HG02870 (cell line): ENCODE data around the gene CCDC51.
"Not testable (repeated sequence)": the region's sequence is repeated elsewhere in the genome, so short reads cannot be mapped to it uniquely, and the experiment has no call there.

Experiments used
- ATAC-seq: cut with Tn5 transposase; IDR thresholded peaks from one replicate; pipeline ENCODE4 v1.9.1; 2021; ENCODE audit warnings: mild to moderate bottlenecking, moderate library complexity; ENCODE audit not compliant: unreplicated experiment

The CCDC51 gene

DNA sequence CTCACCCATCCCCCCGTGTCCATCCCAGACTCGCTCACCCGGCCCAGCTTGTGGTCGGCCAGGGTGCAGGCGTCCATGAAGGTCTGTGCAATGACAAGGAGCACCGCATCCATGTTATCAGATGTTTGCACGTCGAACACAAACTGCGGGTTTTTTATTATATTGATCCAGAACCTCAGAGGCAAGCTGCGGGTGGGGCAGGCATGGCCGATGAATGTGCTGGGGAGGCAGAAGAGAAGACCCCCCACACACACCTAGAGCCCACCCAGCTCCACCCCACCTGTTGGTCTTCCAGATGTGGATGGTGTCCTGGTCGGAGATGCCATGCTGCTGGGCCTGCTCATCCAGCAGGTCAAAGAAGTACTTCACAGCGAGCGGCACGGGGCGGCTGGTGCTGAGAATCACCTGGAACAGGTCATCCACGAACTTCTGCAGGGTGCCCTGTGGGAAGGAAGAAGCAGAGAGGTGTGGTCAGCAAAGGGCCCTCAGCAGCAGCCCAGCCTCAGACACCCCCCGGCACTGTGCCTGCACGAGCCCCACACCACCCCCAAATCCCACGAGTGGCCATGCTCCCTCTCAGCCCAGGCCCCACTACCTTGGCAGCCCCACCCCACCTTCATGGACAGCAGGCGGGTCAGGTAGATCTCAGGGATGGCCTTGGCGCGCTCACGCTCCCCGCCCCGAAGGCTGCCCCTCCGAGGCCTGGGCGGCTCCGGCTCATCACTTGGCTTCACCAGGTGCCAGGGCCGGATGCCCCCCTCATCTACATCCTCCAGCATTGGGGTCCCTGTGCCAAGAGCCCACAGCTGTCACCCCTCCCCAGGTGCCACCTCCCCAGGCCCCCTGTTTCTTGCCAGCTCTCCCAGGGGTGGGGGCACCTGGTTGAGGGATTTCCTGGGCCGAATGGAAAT is 30.4 kb downstream of the CCDC51 start:
- no peak for ATAC-seq

DNA sequence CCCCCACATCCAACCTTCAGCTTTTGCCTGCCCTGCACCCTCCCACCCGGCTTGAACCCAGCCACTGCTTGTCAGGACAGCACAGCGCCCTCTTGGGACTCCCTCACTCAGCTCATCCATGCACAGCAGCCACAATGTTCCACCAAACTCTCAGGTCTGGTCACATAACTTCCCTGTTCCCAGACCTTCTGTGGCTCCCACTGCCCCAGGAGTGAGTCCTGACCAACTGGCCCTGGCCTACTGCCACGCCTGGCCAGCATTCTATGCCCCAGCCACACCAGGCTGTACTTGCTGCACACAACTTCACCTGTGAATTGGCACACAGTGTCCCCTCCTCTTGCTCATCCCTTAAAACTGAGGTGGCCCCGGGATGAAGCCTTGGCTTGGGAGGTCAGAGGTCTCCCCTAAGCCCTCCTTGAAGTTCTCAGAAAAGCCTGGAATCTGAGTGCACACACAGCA is 31.1 kb downstream of the CCDC51 start:
- no peak for ATAC-seq

DNA sequence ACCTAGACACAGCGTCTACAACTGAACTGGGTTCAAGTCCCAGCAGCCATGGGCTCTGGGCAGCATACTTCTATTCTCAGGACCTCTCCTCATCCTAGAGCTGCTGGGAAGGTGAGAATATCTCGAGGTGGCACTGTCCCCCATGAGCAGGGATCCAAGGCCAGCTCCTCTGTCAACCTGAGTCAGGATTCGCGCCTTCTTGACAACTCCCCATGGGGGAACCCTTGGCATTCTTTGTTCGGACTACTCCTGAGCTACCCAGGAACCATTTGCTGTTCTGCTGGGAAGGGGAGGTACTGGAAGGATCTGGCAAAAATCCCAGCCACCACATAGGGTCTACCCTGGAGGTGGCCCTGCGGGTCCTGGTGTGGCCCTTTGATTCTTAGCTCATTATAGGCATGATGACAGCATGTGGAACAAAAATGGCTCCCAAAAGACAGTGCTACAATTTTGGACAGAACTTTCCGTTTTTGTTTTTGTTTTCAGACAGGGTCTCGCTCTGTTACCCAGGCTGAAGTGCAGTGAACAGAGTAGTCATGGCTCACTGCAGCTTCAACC is 32.3 kb downstream of the CCDC51 start:
- ATAC-seq: no peak

DNA sequence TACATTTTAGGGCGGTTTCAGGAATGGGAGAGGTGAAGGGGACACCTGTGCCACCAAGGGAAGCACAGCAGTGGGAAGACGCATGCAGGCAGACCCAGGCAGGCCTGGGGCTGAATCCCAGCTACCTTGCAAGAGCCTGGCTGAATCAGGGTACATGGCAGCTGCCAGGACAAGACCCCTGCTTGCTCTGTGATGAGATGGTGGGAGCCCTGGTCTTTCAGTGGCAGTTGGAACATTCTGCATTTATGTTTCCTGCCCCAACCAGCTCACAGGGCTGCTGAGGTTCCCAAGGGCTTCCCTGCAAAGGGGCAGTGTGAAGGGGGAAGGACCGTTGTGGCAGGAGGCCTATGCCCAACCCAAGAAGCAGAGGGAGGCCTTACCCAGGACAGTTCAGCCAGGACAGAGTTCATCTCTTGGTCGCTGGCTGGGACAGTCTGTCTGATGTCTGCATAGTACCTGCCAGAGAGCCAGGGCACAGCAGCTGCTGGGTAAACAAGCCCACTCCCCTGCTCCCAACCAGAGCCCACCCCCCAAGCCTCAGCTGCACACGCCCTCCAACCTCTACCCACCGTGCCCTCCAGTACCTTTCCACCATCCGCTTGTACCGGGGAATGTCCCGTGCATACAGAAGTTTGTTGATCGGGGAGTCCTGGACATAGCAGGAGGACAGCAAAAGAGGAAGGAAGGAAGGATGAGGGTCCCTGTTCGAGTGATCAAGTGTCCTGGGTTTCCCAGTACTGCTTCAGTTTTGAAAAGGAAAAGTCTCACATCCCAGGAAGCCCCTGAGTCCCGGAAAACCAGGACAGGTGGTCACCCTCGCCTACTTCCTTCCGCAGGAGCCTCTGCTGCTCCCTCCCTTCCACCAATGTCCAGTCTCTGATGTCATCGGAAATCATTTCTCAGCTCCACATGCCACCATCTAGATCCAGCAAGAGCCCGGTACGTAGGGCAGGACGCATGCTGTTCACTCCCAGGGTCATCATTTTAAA is 33.2 kb downstream of the CCDC51 start:
- ATAC-seq: no peak

DNA sequence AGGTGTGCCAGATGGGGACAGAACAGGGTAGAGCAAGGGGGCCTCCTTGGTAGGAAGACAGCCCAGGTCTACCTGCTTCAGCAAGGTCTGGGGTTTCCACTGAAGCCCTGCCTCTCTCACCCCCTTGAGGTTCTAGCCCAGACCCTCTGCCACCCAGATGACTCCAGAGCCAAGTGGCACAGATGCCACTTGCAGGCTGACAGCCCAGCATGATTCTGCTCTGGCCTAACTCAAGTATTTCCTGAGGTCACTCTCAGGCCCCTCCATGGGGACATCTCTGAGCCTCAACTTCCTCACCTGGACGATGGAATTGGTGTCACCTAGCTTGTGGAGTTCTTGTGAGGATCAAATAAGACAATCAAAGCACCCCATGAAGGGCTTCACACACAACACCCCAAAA is 33.9 kb downstream of the CCDC51 start:
- no peak for ATAC-seq

DNA sequence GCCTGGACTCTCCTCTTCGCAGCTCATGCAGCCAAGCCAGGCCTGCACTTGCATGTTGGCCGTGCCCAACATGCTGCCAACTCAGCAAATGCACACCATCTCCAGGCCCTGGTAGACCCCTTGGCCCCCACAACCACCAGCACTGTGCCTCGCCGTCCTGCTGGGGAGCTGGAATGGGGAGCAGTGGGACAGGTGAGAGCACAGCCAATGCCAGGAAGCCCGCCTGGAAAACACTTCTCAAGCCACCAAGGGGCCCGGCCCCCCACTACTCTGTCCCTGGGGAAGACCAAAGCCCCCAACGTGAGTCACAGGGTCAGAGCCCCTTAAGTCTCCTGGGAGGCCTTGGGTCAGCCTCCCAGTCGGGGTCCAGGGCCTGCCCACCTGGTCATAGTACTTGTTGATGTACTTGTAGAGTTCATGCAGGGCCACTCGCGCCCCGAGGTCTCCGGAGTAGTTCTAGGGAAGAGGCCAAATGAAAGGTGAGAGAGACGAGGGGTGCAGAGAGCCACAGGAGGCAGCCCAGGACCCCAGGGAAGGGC is 34.5 kb downstream of the CCDC51 start:
- no peak for ATAC-seq

DNA sequence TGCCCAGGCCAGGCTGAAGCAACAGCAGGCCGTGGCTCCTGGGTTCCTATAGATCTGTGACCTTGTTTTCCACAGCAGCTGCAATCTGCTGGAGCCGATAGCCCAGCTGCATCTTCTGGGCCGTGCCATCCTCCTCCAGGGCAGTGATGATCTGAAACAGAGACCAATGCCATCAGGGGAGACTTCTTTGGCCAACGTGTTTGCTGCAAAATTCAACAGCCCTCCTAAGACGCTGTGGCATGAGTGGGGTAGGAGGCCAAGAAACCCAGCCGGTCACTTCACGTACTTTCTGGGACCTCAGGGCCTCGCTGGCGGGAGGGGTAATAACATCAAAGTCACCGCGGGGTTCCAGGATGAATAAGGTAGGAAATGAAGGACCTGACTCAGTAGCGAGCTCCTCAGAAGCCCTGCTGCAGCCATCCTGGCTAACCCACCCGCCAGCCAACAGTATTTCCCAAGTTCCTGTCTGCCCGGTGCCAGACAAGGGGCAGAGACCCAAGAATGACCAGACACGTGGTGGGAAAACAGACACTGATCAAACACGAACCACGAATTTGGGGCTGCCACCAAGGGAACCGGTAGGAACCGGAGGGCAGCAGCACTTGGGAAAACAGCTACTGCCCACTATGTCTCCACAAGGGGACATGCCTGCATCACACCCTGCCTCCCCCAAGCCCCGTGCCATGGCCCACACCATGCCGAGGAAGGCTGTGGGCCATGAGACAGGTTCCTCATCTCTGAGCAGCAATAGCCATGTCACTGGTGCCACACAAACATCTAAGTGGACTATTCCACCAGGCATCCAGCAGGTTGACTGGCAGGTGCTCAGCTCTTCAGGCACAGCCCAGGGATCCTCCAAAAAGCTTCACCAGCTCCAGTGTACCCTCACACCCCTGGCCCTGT is 35.2 kb downstream of the CCDC51 start:
- ATAC-seq: no peak

DNA sequence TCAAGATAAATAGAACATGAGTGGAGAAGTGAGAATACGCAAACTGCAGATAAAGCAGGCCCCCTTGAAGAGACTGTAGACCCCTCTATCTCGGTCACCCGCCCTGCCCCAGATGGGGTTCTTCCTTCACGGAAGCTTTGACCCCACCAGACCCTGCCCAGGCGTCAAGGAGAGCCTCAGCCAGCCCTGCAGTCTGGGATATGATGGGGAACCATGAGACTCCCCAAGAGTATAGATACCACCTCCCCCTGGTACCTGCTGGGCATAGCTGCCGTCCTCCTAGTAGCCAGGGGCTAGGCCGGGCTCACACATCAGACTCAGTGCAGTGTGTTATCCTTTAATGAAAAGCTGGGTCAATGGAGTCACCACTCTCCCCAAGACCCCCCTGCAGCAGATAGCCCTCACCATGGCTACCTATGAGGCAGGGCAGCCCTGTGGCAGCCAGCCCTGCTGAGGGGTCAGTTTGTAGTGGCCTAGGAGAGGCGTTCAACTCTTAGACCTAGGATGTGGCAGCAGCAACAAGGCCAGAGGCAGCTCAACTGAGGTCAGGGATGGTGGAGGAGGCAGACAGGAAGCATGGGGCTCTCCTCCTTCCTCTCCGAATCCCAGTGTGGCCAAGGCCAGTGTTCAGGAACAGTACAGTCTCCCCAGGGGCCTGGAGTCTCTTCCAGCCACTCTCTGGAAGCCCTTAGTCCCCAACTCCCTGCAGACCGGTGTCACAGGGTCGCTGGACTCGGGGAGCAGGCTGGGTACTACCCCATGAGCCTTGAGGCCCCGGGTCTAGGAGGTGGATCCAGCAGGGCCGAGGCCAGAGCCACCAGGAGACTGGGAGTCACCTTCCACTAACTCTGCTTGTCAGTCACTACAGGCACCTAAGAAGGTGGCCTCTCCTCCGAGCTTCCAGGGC is 36.1 kb downstream of the CCDC51 start:
- ATAC-seq: no peak

DNA sequence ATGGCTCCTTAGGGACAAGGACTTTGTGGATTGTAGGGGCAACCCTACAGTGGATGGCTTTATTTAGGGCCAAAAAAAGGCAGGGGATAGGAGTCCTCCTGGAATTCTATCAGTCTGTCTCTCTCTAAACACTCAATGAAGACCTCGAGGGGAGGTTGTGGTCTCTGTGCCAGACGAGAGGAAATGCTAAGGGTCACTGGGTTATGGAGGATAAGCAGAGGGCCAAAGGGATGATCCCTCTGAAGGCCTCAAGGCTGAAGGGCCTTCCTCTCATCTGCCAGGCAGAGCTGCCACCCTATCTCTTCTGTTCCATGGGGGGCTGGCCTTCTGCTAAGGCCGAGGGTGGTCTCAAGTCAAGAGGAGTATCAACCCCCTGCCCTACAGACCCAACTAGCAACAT is 37.0 kb downstream of the CCDC51 start:
- ATAC-seq: no peak

DNA sequence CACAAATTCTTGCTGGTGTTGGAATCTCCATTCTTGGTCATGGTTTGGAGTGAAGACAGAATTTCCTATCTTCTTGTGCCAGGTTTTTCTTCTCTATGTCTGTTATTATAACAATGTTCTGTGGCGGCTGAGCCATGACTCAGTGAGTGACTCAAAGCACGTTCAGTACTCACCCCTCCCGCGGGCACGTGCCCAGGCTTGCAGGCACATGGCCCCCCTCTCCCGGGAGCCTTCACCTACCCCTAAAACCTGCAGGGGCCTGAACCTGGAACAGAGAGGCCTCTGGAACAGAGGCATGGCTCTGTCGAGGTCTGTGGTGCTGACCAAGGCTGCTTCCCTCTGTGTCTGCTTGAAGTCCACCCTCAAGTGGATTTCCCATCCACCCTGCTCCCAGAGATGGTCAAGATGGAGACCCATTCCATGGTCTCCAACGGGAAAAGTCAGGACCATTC is 37.6 kb downstream of the CCDC51 start:
- ATAC-seq: no peak

DNA sequence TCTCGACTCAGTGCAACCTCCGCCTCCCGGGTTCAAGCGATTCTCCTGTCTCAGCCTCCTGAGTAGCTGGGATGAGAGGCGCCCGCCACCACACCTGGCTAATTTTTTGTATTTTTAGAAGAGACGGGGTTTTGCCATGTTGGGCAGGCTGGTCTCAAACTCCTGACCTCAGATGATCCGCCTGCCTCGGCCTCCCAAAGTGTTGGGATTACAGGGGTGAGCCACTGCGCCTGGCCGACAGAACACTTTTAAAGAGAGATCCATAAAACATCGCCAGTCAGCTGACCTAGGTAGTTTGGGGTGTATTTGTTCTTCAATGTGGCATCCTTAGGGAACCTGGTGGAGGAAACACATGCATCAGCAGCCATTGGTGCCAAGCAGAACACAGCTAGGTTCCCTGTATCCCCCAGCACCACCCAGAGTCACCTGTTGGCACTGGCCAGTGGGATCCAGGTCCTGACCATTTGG is 38.5 kb downstream of the CCDC51 start:
- ATAC-seq: not testable (repeated sequence)

DNA sequence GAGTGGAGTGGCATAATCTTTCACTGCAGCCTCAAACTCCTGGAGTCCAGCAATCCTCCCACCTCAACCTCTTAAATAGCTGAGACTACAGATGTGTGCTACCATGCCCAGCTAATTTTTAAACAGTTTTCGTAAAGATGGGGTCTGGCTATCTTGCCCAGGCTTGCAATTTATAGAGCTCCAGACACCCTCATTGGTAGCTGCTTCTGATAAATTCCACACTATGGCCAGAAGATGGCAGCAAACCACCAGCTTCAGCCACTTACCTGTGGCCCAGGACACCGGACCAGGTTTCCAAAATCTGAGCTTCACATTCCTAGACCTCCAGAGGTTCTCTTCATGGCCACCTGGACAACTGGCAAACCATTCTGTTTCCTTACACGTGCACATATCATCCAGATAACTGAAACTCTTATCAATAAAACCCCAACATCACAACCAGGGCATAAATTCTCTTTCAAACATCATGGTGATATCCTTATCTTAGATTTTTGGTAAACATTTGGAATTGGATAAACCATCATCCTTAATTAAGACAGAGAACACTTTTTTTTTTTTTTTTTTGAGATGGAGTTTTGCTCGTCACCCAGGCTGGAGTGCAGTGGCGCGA is 39.0 kb downstream of the CCDC51 start:
- ATAC-seq: no peak

DNA sequence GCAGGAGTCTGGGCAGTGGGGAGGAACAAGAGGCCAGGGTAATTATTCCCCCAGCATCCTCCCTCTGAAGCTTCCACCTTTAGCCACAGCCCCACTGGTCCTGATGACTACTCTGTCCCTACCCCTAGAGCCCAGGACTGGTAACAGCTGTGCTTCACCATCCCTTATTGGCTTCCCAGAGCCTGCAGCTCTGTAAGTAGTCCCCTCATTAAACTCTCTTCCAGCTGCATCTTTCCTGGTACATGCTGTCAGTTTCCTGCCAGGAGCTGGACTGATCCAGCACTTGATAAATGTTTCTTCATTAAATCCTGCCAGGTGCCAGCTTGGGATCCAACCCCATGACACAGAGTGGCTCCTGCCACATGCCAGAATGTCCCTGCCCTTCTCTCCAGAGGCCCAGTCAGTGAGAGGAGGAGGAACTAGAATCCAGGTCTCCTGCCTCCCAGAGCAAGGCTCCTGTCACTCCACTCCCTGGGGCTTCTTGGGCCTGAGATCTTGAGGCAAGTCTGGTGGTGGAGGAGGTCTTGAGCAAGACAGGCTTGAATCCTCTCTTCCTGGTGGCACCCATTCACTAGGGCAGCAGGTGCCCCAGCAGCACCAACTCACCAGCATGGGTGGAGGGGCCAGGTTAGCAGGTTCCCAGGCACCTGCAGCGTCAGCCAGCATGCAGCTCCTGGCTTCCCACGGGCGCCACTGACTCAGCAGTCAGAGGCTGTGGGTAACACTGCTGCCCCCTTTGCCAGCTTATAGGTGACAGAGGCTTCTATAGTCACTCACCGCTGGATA is 40.3 kb downstream of the CCDC51 start:
- no peak for ATAC-seq

DNA sequence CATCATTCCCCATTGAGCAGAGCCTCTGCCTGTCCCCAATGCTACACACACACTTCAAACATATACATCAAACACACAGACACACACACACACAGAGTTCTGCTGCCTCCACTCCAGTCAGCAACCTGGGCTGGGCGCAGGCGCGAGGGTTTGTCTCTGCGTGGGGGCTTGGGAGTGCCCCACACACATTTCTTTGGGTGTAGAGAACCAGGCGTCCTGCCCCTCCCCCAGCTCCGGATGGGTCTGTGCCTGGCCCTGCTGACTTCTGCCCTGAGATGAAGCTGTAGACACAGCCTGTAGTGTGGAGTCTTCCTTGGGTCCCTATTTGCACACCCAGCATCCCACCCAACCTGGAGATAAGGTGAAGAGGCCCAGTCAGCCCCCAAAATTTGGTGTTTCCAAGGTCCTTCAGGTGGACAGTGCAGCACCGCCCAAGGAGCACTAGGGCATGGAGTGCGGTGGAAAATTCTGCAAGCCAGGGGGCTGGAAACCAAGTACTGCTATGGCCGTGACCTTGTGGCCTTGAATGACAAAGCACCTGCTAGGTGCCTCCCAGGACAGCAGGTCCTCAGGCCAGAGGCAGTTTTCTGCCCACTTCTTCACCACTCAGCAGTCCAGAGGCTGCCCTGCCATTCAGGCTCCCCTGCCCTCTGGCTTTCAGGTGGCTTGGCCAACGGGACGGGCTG is 41.1 kb downstream of the CCDC51 start:
- ATAC-seq: no peak

DNA sequence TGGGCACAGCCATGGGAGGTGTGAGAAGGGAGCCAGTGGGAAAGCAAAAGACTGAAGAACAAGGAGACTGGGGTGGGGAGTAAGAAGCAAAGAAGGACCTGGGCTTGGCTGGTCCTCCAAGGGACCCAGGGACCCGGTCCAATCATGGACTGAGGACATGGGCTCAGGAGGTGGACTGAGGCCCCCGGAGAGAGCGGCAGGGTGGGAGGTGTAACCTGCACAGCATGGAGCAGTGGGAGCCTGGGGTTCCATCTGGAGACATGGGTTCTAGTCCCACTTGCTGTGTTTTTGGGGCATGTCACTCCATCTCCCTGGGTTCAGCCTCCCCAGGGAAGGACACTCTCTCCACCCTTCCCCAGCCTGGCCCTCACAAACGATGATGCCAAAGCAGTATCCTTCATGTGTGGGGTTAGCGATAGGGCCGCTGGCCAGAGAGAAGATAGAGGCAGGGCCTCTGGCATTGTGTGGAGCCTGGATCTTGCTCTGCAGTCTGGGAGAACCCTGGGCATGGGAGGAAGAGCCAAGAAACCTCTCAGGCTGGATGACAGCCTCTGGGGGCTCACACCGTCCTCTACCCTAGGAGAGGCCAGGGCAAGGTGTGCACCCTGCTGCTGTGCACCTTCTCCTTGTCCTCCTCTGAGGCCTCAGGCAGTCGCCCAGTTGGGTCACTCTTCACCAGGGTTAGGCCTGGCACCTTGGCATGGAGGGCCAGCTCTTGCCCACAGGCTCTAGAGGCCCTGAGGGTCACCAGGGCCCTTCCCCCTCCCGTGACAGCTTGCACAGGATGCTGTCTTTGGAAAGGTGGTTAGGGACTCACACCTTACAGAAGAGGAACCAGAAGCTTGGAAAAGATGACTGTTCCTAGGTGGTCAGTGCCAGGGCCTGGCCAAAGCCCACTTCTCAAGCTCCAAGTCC is 41.9 kb downstream of the CCDC51 start:
- ATAC-seq: no peak

DNA sequence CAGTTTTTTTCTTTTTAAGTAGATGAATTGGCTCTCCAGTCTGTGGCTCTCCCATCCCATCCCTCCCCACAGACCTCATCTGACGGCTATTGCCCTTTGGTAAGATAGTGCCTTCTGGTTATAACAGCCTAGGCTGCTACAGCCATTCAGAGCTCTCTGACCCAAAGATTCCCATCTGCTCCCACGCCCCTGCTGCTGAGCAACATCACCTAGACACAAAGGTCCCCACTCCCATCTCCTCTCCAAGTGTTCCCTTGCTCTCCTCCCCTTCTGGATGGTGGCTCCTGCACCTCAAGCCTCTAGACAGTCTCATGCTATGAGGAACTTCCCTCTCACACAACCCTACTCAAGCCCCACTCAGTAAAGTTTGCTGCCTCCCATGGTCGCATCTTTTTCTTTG is 44.2 kb downstream of the CCDC51 start:
- ATAC-seq: no peak
